Measurements from ENCODE around the gene FAM168A.

FAM168A gene

DNA sequence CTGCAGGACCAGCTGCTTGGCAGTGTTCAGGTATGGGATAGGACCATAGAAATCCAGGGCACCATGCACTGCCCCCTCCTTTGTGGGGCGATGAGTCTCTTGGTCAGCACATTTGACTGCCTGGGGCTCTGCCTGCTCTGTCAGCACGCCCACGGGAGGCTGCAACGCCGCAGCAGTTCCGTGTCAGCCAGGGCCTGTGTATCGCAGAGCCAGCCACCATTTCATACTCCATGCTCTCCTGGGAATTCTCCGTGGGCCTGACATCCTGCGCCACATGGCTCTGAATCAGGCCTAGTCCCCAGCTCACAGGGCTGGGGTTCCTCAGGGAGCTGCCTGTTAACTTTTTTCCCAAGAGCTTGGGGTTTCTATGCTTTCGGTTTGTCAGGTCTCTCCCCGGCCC lies 238.6 kb downstream of the FAM168A start:
- TF ChIP-seq EZH2phosphoT487 (IDR thresholded peaks at IDR 0.05; ENCODE audit: low read length): no peak
- no peak for TF ChIP-seq EZH2 (optimal IDR thresholded peaks at IDR 0.05; ENCODE audit: low read depth, low read length)
- TF ChIP-seq, protein P1, sequence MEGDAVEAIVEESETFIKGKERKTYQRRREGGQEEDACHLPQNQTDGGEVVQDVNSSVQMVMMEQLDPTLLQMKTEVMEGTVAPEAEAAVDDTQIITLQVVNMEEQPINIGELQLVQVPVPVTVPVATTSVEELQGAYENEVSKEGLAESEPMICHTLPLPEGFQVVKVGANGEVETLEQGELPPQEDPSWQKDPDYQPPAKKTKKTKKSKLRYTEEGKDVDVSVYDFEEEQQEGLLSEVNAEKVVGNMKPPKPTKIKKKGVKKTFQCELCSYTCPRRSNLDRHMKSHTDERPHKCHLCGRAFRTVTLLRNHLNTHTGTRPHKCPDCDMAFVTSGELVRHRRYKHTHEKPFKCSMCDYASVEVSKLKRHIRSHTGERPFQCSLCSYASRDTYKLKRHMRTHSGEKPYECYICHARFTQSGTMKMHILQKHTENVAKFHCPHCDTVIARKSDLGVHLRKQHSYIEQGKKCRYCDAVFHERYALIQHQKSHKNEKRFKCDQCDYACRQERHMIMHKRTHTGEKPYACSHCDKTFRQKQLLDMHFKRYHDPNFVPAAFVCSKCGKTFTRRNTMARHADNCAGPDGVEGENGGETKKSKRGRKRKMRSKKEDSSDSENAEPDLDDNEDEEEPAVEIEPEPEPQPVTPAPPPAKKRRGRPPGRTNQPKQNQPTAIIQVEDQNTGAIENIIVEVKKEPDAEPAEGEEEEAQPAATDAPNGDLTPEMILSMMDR (IDR thresholded peaks at IDR 0.05; ENCODE audit: low read length): no peak
- no peaks in the 10 kb centered on the region for H3K36me3 ChIP-seq (replicated peaks; ENCODE audit: insufficient read depth, low read length)
- no peaks in the 10 kb centered on the region; the same call in 1 of the 2 replicates for H3F3A ChIP-seq (ENCODE audit: insufficient read depth, low read length)
- H3K4me3 ChIP-seq (ENCODE audit: low read length): peak overlapping the region; percentile 51
- no peaks in the 10 kb centered on the region for H3K27me3 ChIP-seq (replicated peaks; ENCODE audit: insufficient read depth, low read length)
- H4K20me1 ChIP-seq (ENCODE audit: insufficient read depth, low read length): no peaks in the 10 kb centered on the region
- H3K27ac ChIP-seq (ENCODE audit: low read length): peak overlapping the region; percentile 64
- no peaks in the 10 kb centered on the region for H3K79me2 ChIP-seq (ENCODE audit: low read length)
- DNase-seq: peak; percentile 59
- H3K4me2 ChIP-seq (ENCODE audit: low read depth, low read length): peak overlapping the region; percentile 86
- peaks cover 25% of the 10 kb centered on the region for H3K4me1 ChIP-seq (ENCODE audit: low read length)
- H2AFZ ChIP-seq (ENCODE audit: low read length): peak overlapping the region; percentile 92
- H3K9me2 ChIP-seq (replicated peaks; ENCODE audit: insufficient read depth, low read length): no peaks in the 10 kb centered on the region
- peak overlapping the region; percentile 59 for H3K9ac ChIP-seq (ENCODE audit: low read length)
- H3K9me3 ChIP-seq (replicated peaks; ENCODE audit: insufficient read depth, low read length): no peaks in the 10 kb centered on the region

GRCh38 chr11:73358071-73358470 lies 239.8 kb downstream of the FAM168A start:
- Histone ChIP-seq H3K4me1 (ENCODE audit: low read length) (peaks cover 16% of the 10 kb centered on the region), H3K9me3 (replicated peaks; ENCODE audit: insufficient read depth, low read length) (no peaks in the 10 kb centered on the region), H2AFZ (ENCODE audit: low read length) (no peak overlapping the region), H3F3A (ENCODE audit: insufficient read depth, low read length) (no peaks in the 10 kb centered on the region), H3K27me3 (replicated peaks; ENCODE audit: insufficient read depth, low read length) (no peaks in the 10 kb centered on the region), H3K36me3 (replicated peaks; ENCODE audit: insufficient read depth, low read length) (no peaks in the 10 kb centered on the region), H3K4me3 (ENCODE audit: low read length) (no peak overlapping the region), H3K4me2 (ENCODE audit: low read depth, low read length) (no peak overlapping the region), H3K9ac (ENCODE audit: low read length) (no peak overlapping the region), H3K27ac (ENCODE audit: low read length) (no peak overlapping the region), H4K20me1 (ENCODE audit: insufficient read depth, low read length) (no peaks in the 10 kb centered on the region), H3K9me2 (replicated peaks; ENCODE audit: insufficient read depth, low read length) (no peaks in the 10 kb centered on the region), H3K79me2 (ENCODE audit: low read length) (no peaks in the 10 kb centered on the region)
- TF ChIP-seq, protein P1 (IDR thresholded peaks at IDR 0.05; ENCODE audit: low read length): no peak
- no peak for TF ChIP-seq EZH2 (optimal IDR thresholded peaks at IDR 0.05; ENCODE audit: low read depth, low read length)
- no peak for TF ChIP-seq EZH2phosphoT487 (IDR thresholded peaks at IDR 0.05; ENCODE audit: low read length)
- no peak for DNase-seq

DNA sequence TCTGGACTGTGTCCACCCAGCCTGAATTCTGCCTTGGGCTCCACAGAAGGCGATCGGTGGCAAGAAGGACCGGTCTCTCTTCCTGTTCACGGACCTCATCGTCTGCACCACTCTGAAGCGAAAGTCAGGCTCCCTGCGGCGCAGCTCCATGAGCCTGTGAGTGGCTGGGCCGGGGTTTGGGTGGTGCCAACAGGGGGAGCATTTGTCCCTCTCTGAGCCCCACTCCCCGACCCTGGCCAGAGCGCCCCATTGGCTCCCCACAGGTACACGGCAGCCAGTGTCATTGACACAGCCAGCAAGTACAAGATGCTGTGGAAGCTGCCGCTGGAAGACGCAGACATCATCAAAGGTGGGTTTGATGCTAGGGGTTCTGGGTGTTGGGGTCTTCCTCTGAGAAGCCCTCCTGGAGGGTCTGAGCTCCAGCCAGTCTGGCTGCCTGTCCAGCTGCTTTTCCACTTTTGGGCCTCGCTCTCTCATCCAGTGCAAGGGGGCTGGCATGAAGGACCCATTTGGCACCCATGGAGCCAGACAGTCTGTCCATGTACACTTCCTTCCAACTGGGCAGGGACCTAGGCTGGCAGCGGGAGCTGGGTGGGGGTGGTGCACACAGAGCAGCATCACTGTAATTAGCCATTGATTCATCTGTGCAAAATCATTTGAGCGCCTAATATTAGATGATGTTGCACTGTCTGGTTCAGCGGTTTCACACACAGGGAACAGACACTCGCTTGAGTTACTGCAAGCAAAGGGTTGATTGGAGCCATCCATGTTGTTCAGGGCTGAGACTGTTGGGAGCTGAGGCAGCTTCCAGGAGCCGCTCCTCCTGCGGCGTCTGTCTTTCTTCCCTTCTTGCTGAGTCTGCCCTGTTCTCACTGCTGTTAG lies 240.7 kb downstream of the FAM168A start:
- Histone ChIP-seq H4K20me1 (ENCODE audit: insufficient read depth, low read length) (no peaks in the 10 kb centered on the region), H3K79me2 (ENCODE audit: low read length) (no peaks in the 10 kb centered on the region), H3K4me1 (ENCODE audit: low read length) (peaks cover 16% of the 10 kb centered on the region), H3K9me3 (replicated peaks; ENCODE audit: insufficient read depth, low read length) (no peaks in the 10 kb centered on the region), H2AFZ (ENCODE audit: low read length) (no peak overlapping the region), H3F3A (ENCODE audit: insufficient read depth, low read length) (no peaks in the 10 kb centered on the region), H3K9ac (ENCODE audit: low read length) (no peak overlapping the region), H3K4me2 (ENCODE audit: low read depth, low read length) (no peak overlapping the region), H3K9me2 (replicated peaks; ENCODE audit: insufficient read depth, low read length) (no peaks in the 10 kb centered on the region), H3K36me3 (replicated peaks; ENCODE audit: insufficient read depth, low read length) (no peaks in the 10 kb centered on the region), H3K27ac (ENCODE audit: low read length) (no peak overlapping the region), H3K4me3 (ENCODE audit: low read length) (no peak overlapping the region), H3K27me3 (replicated peaks; ENCODE audit: insufficient read depth, low read length) (no peaks in the 10 kb centered on the region)
- TF ChIP-seq, protein P1 (IDR thresholded peaks at IDR 0.05; ENCODE audit: low read length): no peak
- no peak for TF ChIP-seq EZH2 (optimal IDR thresholded peaks at IDR 0.05; ENCODE audit: low read depth, low read length)
- TF ChIP-seq EZH2phosphoT487 (IDR thresholded peaks at IDR 0.05; ENCODE audit: low read length): no peak
- DNase-seq: no peak
